ENCODE measurements around the gene OR4Q2.
"Not testable (repeated sequence)": the region's sequence is repeated elsewhere in the genome, so short reads cannot be mapped to it uniquely, and the experiment has no call there.

OR4Q2 gene

DNA sequence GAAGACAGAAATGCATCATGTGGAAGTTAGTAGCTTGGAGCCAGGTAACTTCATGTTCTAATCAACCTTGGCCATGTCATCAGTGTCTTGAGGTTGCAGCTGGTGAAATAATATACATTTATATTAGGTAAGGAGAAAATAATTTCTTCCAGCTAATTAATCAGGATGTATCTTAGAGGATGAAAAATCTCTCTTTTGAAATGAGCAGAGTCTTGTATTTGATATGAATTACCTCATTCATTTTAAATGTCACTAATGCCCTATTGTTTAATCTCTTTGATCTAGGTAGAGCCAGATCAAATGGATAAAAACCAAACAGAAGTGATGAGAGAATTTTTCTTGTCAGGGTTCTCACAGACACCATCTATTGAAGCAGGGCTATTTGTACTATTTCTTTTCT is at the start of gene OR4Q2:
TSS of gene OR4Q2 (plus strand) at position 301 of the 400 bp plus-strand sequence.
- DNase-seq, result no peak

DNA sequence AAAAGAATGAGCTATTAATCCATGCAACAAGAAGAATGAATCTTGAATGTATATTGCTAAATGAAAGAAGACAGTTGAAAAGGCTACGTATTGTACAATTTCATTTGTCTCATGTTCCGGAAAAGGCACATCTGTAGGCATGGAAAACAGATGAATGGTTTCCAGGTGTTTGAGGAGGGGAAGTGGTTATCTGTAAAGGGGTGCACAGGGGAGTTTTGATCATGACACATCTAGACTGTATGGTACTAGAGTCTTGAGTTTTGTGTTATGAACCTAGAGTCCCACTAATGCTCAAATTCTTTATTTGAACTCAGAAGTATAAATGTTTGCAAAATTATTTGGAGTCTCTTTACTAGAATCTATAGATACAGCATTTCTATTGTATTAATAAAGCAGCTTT is 32.2 kb upstream of the OR4Q2 start:
- not testable (repeated sequence) for DNase-seq

DNA sequence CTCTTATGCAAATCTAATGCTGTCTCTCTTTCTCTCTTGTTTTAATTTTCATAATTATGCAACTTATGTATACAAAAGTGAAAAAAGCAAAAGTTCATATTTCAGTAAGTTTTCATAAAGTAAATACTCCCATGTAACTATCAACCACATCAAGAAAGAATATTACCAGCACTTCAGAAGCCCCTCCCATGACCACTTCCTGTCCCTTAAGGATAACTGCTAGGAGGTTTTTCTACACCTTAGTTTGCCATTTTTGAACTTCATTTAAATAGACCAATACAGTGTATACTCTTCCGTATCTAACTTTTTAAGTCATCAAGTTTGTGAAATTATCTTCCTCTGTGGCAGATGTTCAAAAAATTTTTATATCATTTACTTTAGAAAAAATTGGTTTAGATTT is 27.1 kb upstream of the OR4Q2 start:
- DNase-seq, result no peak

DNA sequence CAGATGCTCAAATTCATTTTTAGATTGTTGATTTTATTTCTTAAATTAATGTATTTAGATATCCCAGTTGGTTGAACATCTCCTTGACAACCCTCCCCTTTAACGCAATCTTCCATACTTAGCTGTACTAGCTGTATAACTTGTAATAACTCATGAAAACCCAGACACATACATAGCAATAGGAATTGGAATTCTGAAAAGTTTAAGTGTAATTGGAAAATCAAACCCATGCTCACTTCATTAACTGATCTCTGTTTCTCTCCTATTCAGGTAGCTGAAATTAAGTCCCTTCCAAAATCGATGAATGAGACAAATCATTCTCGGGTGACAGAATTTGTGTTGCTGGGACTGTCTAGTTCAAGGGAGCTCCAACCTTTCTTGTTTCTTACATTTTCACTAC is 26.7 kb upstream of the OR4Q2 start, which contains the start of gene OR4K15:
TSS of gene OR4K15 (plus strand) at position 301 of the 400 bp plus-strand sequence. CDS start at position 301, 0 bp downstream.
- DNase-seq, result no peak

DNA sequence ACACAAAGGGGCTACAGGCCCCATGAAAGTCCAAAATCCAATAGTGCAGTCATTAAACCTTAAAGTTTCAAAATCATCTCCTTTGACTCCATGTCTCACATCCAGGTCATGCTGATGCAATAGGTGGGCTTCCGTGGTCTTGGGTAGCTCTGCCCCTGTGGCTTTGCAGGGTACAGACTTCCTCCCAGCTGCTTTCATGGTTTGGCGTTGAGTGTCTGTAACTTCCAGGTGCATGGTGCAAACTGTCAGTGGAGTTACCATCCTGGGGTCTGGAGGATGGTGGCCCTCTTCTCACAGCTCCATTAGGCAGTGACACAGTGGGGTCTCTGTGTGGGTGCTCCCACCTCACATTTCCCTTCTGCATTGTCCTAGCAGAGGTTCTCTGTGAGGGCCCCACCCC is 8.5 kb upstream of the OR4Q2 start:
- no peak for DNase-seq

DNA sequence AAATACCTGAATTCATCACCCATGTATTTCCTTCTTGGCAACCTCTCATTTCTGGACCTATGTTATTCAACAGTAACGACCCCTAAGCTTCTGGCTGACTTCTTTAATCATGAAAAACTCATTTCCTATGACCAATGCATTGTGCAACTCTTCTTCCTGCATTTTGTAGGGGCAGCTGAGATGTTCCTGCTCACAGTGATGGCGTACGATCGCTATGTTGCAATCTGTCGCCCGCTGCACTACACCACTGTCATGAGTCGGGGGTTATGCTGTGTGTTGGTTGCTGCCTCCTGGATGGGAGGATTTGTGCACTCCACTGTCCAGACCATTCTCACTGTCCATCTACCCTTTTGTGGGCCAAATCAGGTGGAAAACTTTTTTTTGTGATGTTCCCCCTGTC is 356 bp downstream of the OR4Q2 start:
- no peak for DNase-seq

DNA sequence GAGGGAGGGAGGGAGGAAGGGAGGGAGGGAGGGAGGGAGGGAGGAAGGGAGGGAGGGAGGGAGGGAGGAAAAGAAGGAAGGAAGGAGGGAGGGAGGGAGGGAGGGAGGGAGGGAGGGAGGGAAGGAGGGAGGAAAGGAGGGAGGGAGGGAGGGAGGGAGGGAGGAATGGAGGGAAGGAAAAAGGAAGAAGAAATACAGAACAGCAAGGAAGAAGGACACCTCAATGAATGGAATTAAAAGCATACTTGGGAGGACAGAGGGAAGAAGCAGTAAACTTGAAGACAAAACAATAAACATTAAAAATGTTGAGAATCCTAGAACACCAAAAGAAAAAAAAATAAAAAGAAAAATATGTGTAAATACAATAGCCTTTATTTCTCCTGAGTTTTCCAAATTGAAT is 6.2 kb downstream of the OR4Q2 start:
- DNase-seq, result no peak

DNA sequence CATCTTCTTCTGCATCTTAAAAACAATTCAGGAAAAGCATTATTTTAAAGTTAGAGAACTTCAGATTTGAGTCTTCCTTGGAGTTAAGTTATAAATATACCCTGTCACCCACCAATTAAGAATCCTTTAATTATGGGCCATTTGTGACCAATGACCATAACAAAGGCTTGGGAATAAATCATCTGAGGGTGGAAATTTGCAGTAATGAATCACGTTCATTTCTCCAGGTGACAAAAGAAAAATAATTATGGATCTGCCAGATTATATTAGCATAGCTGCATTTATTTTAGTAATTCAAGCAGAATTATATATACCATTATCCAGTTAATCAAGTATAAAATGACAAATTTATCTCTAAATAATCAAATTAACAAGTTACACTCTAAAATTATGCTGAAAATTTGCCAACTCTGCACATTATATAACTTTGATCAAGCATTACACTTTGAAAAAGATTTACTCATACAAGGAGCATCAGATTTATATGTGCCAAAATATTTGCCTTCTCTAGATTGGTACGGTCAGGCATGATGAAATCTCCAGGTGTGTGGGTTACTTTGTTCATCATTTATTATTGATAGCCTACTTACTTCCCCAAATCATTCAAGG is 17.4 kb downstream of the OR4Q2 start, which contains the start of gene OR4K14:
TSS of gene OR4K14 (minus strand) at position 51 of the 609 bp plus-strand sequence. CDS start 4,114 bp downstream, outside the sequence.
- no peak for DNase-seq

DNA sequence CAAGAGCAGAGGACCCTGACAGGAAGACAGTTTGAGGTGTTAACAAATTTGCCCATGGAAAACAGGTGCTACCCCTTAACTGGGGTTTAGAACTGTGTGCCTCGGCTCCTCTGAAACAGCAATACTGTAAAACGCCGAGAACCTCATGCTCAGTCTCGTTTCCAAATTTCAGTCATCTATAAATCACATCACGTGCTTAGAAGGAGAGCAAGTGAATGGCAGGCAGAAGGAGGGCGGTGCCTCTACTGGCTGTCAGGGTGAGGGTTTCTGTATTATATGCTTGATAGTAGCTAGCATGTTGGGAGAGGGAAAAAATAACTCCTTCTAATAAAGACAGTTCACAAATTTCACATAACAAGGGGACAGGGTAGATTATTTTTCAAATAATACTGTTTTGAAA is 29.1 kb downstream of the OR4Q2 start:
- DNase-seq, result no peak

DNA sequence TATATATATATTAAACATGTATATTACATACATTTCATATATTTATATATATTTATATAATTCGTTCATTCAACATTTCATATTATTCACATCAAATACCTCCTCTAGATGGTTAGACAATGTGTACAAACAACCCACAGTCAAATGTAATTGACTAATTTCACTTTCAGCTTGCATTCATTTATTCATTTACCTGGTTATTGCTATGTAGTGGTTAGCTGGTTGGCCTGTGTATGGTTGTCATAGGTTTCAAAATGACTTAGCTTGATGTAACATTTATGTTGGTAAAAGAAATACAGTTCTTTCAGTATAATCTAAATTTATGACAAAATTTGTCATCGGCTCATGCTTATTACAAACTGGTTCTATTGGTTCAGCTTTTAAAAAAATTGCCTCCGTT is 33.5 kb downstream of the OR4Q2 start:
- no peak for DNase-seq

DNA sequence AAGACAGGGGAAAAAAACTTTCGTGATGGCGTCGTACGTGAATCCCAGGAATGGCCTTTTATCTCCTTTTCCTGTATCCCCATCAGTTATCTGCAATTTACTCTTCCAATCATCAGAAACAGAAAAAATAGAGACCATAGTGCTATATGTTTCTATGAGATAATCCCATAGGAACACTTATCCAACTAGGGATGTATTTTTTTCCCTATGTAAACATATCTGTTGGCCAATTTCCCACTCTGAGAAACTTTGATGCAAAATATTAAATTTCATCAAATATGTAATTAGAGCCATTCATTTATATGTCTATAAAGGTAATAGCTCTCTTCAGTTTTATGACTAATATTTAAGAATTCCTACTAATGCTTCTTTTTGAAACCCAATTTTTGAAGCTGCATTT is 34.0 kb downstream of the OR4Q2 start, which contains the start of gene OR4K13:
TSS of gene OR4K13 (minus strand) at position 101 of the 400 bp plus-strand sequence. CDS start 1,280 bp downstream, outside the sequence.
- no peak for DNase-seq

DNA sequence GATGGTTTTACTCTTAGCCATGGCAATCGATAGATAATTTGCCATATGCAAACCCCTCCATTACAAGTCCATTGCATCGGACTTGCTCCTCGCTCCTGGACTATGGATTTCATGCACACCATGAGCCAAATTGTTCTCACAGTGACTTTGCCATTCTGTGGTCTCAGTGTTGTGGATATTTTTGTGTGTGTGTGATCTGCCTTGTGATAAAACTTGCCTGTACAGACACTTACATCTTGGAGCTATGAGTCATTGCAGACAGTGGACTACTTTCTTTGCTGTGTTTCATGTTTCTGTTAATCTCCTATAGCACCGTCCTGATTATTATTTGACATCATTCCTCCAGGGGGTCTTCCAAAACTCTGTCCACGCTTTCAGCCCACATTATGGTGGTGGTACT is 42.3 kb downstream of the OR4Q2 start:
- DNase-seq, result no peak

DNA sequence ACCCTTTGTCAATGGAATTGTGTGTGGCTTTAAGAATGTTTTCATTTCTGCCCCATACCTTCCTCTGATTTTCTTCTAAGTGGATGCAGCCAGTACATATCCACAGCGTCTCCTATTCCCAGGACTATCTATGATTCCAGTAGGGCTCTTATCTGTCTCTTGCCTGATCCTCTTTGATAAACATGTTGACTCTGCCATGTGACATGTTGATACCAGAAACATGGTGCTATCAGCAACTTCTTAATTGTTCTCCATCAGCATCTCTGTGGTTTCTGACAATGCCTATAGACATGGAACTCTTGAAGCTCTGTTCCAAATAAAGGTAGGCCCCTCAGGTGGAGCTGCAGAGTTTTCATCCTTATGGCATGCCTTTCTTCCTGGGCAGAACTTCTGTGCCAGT is 46.2 kb downstream of the OR4Q2 start:
- no peak for DNase-seq
